ENCODE measurements around the gene LAX1.
A peak's percentile ranks its signal among the peaks of the same experiment; 100 is the strongest.

Gene LAX1

DNA sequence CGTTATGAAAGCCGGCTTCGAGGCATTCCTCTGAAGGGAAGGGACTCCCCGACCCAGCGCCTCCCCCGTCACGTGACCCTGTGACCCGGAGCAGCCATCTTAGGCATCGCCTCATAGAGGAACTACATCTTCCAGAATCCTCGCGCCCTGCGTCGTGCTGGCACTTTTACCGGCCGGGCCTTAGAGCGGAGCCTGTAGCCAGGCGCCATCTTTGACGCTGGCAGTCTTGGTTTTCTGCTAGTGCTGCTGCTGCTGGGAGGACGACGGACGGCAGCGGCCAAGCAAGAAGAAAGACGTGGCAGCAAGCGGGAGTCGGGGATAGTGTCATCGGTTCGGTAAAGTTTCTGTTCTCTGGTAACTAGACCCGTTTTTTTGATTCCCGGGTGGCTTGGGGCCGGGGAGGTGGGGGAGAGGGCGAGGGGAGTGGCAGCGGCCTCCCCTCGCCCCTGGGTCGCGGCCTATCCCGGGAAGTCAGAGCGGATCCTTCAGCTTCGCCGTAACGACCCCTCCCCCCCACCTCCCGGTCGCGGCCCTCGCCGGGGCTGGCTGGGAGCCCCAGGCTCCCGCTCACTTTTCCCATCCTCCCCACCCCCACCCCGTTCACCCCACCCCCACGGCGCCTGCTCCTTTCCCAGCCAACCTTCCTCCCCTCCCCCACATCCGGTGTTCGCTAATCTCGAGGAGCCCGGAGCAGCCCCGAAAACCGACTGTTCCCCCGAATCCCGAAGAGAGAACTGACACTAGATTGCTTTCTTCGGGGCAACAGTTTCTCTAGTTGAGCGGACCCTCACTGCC lies 30.7 kb downstream of the LAX1 start, which contains the start of the genes ZBED6 and ZC3H11A:
TSS of gene ZBED6 (plus strand) at position 183 of the 795 bp plus-strand sequence. CDS start 1,900 bp downstream, outside the sequence.
TSS of gene ZC3H11A (plus strand) at position 183 of the 795 bp plus-strand sequence. CDS start 21,448 bp downstream, outside the sequence.
- H3K4me3 ChIP-seq (replicated peaks; ENCODE audit: low read depth, low read length): peak within 1 kb of the TSS; percentile 59
- DNase-seq (ENCODE audit: extremely low read depth, low read depth): peak; percentile 93
- TF ChIP-seq, protein P1, sequence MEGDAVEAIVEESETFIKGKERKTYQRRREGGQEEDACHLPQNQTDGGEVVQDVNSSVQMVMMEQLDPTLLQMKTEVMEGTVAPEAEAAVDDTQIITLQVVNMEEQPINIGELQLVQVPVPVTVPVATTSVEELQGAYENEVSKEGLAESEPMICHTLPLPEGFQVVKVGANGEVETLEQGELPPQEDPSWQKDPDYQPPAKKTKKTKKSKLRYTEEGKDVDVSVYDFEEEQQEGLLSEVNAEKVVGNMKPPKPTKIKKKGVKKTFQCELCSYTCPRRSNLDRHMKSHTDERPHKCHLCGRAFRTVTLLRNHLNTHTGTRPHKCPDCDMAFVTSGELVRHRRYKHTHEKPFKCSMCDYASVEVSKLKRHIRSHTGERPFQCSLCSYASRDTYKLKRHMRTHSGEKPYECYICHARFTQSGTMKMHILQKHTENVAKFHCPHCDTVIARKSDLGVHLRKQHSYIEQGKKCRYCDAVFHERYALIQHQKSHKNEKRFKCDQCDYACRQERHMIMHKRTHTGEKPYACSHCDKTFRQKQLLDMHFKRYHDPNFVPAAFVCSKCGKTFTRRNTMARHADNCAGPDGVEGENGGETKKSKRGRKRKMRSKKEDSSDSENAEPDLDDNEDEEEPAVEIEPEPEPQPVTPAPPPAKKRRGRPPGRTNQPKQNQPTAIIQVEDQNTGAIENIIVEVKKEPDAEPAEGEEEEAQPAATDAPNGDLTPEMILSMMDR (IDR thresholded peaks at IDR 0.05; ENCODE audit: low read depth, low read length, missing control alignments): no peak

DNA sequence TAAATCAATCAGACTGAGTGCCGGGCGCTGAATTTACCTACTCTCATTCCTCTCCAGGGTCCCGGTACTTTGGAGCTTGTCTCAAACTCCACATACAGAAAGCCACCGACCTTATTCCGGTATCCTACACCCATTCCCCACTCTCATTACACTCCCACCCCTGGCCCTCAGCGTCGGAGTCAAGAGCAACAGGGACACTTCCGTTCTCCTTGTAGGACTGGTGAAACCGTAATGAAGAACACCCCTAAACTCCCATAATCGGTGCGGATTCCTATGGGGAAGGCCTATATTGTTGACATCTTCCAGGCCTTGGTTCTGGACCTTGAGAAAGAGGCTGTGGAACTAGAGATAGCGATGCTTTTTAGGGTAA lies 31.2 kb downstream of the LAX1 start:
- peak overlapping the region; percentile 59 for H3K4me3 ChIP-seq (replicated peaks; ENCODE audit: low read depth, low read length)
- TF ChIP-seq, protein P1 (IDR thresholded peaks at IDR 0.05; ENCODE audit: low read depth, low read length, missing control alignments): no peak
- DNase-seq (ENCODE audit: extremely low read depth, low read depth): no peak

DNA sequence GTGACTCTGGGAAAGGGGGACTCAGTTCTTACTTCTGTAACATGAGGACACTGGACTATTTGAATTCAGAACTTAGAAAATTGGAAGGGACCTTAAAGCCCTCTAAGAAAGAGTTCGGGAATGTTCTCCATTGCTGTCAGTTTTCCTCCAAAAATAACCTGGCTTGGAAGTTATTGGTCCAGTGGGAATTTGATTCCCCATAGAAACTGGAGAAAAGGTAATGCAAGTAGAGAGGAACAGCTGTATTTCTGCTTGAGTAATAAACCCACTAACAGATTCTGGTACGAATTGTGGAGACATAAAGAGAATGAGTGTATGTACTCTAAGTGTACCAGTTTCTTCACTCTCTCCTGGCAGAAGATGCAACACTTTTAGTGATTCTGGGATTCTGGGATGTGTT lies 32.2 kb downstream of the LAX1 start:
- DNase-seq (ENCODE audit: extremely low read depth, low read depth): no peak
- TF ChIP-seq, protein P1 (IDR thresholded peaks at IDR 0.05; ENCODE audit: low read depth, low read length, missing control alignments): no peak
- peak overlapping the region; percentile 59 for H3K4me3 ChIP-seq (replicated peaks; ENCODE audit: low read depth, low read length)

DNA sequence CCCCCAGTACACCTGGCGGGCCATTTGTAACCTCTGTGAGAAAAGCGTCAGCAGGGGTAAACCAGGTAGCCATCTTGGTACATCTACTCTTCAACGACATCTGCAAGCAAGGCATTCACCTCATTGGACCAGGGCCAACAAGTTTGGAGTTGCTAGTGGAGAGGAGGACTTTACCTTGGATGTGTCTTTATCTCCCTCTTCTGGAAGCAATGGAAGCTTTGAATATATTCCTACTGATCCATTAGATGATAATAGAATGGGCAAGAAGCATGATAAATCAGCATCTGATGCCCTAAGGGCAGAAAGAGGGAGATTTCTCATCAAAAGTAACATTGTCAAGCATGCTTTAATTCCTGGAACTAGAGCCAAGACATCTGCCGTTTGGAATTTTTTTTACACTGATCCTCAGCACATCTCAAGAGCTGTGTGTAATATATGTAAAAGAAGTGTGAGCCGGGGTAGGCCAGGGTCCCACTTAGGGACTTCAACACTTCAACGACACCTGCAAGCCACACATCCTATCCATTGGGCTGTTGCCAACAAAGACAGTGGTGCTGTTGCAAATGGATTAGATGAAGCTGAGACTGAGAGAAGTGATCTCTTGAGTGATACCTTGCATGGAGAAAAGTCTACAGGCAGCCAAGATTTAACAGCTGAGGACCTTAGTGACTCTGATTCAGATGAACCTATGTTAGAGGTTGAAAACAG lies 33.1 kb downstream of the LAX1 start:
- no peak overlapping the region for H3K4me3 ChIP-seq (replicated peaks; ENCODE audit: low read depth, low read length)
- TF ChIP-seq, protein P1 (IDR thresholded peaks at IDR 0.05; ENCODE audit: low read depth, low read length, missing control alignments): peak; percentile 6
- no peak for DNase-seq (ENCODE audit: extremely low read depth, low read depth)

DNA sequence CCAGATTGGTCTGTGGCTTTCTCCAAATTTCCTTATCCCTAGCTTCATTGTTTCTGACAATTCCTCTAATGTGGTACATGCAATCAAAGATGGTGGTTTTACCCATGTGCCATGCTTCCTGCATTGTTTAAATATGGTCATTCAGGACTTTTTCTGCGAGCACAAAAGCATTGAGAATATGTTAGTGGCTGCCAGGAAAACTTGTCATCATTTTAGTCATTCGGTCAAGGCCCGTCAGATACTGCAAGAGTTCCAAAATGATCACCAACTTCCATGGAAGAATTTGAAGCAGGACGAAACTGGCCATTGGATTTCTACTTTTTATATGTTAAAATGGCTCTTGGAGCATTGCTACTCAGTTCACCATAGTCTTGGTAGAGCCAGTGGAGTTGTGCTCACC lies 34.2 kb downstream of the LAX1 start:
- no peak for DNase-seq (ENCODE audit: extremely low read depth, low read depth)
- TF ChIP-seq, protein P1 (IDR thresholded peaks at IDR 0.05; ENCODE audit: low read depth, low read length, missing control alignments): no peak
- H3K4me3 ChIP-seq (replicated peaks; ENCODE audit: low read depth, low read length): no peak overlapping the region

DNA sequence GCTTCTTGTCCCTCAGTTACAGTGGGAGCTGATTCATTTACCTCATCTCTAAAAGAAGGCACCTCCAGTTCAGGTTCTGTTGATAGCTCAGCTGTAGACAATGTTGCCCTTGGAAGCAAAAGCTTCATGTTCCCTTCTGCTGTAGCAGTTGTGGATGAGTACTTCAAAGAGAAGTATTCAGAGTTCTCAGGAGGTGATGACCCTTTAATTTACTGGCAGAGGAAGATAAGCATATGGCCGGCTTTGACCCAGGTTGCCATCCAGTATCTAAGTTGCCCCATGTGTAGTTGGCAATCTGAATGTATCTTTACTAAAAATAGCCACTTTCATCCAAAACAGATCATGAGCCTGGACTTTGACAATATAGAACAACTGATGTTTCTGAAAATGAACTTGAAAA lies 35.0 kb downstream of the LAX1 start:
- H3K4me3 ChIP-seq (replicated peaks; ENCODE audit: low read depth, low read length): no peak overlapping the region
- DNase-seq (ENCODE audit: extremely low read depth, low read depth): no peak
- TF ChIP-seq, protein P1 (IDR thresholded peaks at IDR 0.05; ENCODE audit: low read depth, low read length, missing control alignments): no peak

Measured in HFF-Myc (cell line).